ENCODE results near the gene SNED1. TPM values are rescaled to one million over a fixed set of nuclear protein-coding genes. Genes with fewer than 3 reads are reported as not detected.
A peak's percentile ranks its signal among the peaks of the same experiment; 100 is the strongest.
"Not testable (repeated sequence)": the region's sequence is repeated elsewhere in the genome, so short reads cannot be mapped to it uniquely, and the experiment has no call there.

Gene SNED1
- total and polyA plus RNA-seq, 5 experiments from 2014 or later, result 0.60 to 99.9 (median 3.0) TPM

DNA sequence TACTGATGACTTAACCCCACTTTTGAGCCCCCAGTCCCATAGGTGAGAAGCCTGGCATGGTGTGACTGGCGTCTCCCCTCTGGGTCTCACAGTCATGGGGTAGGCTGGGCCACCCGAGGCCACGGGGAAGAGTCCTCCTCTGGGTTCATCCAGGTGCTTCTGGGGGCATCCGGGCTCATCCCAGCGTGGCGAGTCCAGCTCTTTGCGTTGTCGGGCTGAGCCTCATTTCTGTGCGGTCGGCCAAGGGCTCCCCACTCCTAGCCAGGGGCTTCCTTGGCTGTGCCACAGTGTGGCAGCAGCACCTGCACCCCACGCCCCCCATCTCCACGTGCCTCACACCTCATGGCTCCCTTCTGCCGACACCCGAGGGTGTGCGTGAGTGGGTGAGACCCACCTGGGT, 27.6 kb upstream of the SNED1 start:
- Mint-ChIP-seq H3K4me3 (no peak overlapping the region), H3K27me3 (peaks cover 4 to 18% (median 14%) of the 10 kb centered on the region in 5 donors), H3K4me1 (peaks cover 5 to 10% (median 8%) of the 10 kb centered on the region in 4 donors), H3K9me3 (peaks cover 0 to 3% (median 0%) of the 10 kb centered on the region in 9 donors), H3K27ac (peak overlapping the region in 2 of 10 donors; percentile 33 to 85), H3K36me3 (peaks cover 0 to 7% (median 2%) of the 10 kb centered on the region in 3 donors)
- DNase-seq (no peak), ATAC-seq (no peak)
- POLR2A ChIA-PET, result no interaction called here

DNA sequence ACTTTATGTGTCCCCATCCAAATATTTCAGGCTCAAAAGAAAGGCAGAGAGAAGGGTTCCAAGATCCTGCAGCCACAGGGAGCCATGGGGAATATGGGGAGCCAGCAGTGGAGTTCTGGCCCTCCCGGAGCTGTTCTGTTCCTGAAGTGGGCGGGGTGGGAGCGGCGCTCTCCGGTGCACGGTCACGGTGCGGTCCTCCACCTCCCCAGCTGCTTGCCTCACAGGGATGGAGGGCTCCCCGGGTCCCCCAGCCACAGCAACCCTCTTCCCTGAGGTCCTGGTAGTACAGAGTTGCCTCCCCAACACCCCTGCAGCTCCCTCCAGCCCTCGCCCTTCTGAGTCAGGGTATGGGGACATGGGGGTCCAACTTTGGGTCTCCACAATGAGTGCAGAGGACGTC, 26.2 kb upstream of the SNED1 start:
- ATAC-seq, result no peak
- Mint-ChIP-seq H3K36me3 (peaks cover 0 to 7% (median 2%) of the 10 kb centered on the region in 3 donors), H3K27ac (no peak overlapping the region), H3K9me3 (peaks cover 0 to 3% (median 0%) of the 10 kb centered on the region in 9 donors), H3K4me1 (peaks cover 5 to 10% (median 8%) of the 10 kb centered on the region in 4 donors), H3K27me3 (peaks cover 4 to 18% (median 14%) of the 10 kb centered on the region in 5 donors), H3K4me3 (no peak overlapping the region)
- DNase-seq, result no peak
- POLR2A ChIA-PET, result interaction anchor here (0.6 to 2.0 kb wide), 3 partner anchors 10 to 46 kb away, joined by 4 to 6 read pairs (median 4); no protein-coding TSS in a partner anchor

DNA sequence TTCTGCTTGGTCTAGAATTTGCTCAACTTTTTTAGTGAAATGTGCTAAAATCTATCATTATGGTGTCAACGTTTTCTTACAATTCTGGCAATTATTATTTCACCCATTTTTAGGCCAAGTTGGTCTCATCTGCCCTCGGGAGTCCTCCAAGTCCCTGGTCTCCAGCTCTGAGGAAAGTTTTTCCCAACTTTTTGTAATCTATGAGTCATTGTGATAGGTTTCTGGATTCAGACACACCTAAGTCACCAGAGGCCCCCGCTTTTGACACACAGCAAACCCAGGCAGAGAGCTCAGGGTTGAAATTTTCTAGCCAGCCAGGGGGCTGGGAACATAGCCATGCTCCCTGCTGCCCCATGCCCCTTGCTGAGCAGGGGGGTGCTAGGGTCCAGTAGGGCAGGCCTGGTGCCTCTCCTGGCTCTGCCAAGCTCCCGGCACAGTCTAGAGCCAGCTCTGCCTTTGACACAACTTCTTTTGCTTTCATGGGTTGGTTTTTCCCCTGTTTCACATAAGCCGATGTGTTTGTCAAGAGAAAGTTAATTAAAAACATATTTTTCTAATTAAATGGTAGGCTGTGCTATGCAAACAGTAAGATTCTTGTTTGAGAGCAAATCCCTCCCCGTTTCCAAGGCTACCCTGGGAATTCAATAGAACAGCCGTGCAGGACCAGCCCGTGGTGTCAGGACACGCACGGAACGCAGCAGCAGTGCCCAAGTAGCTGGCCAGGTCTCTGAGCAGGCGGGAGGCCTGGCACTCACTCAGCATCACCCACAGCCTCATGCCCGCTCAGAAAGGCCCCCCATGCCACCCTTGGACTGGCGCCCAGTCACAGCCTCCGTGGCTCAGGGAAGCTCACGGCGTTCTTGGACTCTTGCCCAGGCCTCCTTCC, 25.5 kb upstream of the SNED1 start:
- no peak overlapping the region for H3K4me3 Mint-ChIP-seq
- peaks cover 4 to 18% (median 14%) of the 10 kb centered on the region in 5 donors for H3K27me3 Mint-ChIP-seq
- POLR2A ChIA-PET, result interaction anchor here (0.6 to 2.0 kb wide), 4 partner anchors 9 to 45 kb away, joined by 4 to 6 read pairs (median 4); no protein-coding TSS in a partner anchor
- ATAC-seq (no peak), DNase-seq (no peak)
- H3K4me1 Mint-ChIP-seq, result peaks cover 5 to 10% (median 8%) of the 10 kb centered on the region in 4 donors
- peak overlapping the region in 2 of 10 donors; percentile 20 to 89 for H3K27ac Mint-ChIP-seq
- peaks cover 0 to 7% (median 2%) of the 10 kb centered on the region in 3 donors for H3K36me3 Mint-ChIP-seq
- H3K9me3 Mint-ChIP-seq, result peaks cover 0 to 3% (median 0%) of the 10 kb centered on the region in 9 donors

- DNase-seq (peak in 5 of 10 donors; percentile 29 to 63 (median 35)), ATAC-seq (peak; percentile 53 to 71)
- peak overlapping the region in 6 of 10 donors; percentile 16 to 54 (median 40) for H3K4me3 Mint-ChIP-seq
- POLR2A ChIA-PET, result interaction anchor here (0.5 to 0.7 kb wide), 2 partner anchors 114 to 120 kb away, joined by 4 to 5 read pairs; no protein-coding TSS in a partner anchor
- H3K27ac Mint-ChIP-seq, result peak overlapping the region in 8 of 10 donors; percentile 15 to 95 (median 70)
- H3K36me3 Mint-ChIP-seq, result peaks cover 0 to 7% (median 2%) of the 10 kb centered on the region in 3 donors
- H3K4me1 Mint-ChIP-seq, result peaks cover 5 to 10% (median 8%) of the 10 kb centered on the region in 4 donors
- peaks cover 0 to 3% (median 0%) of the 10 kb centered on the region in 9 donors for H3K9me3 Mint-ChIP-seq
- H3K27me3 Mint-ChIP-seq, result peaks cover 4 to 18% (median 14%) of the 10 kb centered on the region in 5 donors
These were observed 23.4 kb upstream of the SNED1 start for GRCh38 chr2:240974771-240975572.

GRCh38 chr2:240975903-240976302, 22.5 kb upstream of the SNED1 start:
- H3K4me3 Mint-ChIP-seq, H3K36me3 Mint-ChIP-seq, ATAC-seq, DNase-seq, H3K9me3 Mint-ChIP-seq, H3K27ac Mint-ChIP-seq, POLR2A ChIA-PET, H3K4me1 Mint-ChIP-seq: not testable (repeated sequence)
- H3K27me3 Mint-ChIP-seq, result peaks cover 4 to 18% (median 14%) of the 10 kb centered on the region in 5 donors

DNA sequence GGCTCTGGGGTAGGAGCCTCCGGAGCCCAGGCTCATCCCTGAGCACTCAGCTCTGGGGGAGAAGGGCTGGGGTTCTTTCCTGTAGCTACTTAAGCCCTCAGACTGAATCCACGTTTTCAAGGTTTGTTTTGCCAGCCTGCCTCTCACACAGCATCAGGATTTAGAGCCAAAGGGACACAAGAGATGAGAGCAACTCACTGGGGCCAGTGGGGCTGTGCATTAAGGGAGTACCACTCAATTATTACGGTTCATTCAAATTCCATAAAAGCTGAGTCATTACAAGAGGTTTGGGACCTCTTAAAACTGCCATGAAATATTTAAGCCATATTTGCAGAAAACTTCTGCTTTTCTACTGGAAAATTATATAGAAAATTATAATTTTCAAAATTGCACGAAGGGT, 17.1 kb upstream of the SNED1 start:
- no peak for DNase-seq
- Mint-ChIP-seq H3K27me3 (peaks cover 0 to 2% (median 0%) of the 10 kb centered on the region in 5 donors), H3K4me3 (no peak overlapping the region), H3K4me1 (peaks cover 0 to 6% (median 4%) of the 10 kb centered on the region in 4 donors), H3K36me3 (no peaks in the 10 kb centered on the region), H3K9me3 (no peaks in the 10 kb centered on the region), H3K27ac (peak overlapping the region in 3 of 10 donors; percentile 11 to 46 (median 40))
- no peak for ATAC-seq
- POLR2A ChIA-PET, result interaction anchor here (0.6 to 1.4 kb wide), 2 partner anchors 9 to 122 kb away, joined by 3 to 4 read pairs; no protein-coding TSS in a partner anchor

DNA sequence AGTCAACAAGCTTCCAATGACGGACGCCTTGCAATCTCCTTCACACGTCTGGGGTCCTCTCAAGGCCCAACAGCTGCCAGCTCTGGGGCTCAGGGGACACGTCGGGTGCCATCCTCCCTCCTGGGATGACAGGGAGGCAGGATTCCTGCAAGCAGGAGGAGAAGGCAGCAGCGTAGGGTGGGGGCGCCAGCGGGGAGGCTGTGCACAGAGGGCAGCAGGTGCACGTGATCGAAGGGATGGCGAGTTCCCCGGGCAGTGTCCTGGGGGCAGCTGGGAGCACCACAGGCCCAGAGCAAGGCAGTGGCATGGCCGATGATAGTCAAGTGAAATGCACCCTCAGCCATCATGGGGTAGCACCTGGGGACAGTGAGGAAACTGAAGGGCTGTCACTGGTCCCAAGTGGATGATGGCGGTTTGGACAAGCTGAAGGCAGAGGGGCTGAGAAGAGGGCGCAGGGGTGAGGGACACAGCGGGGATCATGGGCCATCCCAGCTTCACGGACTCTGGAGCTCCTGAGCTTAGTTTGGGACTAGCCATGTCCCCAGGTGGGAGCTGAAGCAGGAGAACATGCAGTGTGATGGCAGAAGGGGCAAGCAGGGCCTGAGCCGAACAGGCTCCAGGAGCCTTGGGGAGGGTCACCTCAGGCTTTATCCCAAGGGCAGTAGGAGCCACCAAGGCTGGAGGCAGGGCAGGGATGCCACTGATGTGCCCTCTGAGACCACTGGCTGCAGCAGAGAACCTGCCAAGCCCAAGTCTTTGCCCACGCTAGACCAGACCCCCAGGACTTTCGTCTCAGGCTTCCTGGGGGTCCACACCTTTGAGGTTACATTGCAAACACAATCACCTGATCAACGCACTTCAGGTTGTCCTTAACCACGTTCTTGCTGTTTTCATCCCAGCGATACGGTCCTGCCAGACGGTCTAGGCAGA, 16.3 kb upstream of the SNED1 start:
- H3K27me3 Mint-ChIP-seq, result peaks cover 0 to 2% (median 0%) of the 10 kb centered on the region in 5 donors
- DNase-seq (peak in 1 of 10 donors; percentile 58), ATAC-seq (no peak)
- H3K36me3 Mint-ChIP-seq, result no peaks in the 10 kb centered on the region
- no peak overlapping the region for H3K4me3 Mint-ChIP-seq
- POLR2A ChIA-PET, result interaction anchor here (1.4 kb wide), 2 partner anchors 9 to 169 kb away, joined by 4 read pairs; no protein-coding TSS in a partner anchor
- no peak overlapping the region for H3K27ac Mint-ChIP-seq
- H3K9me3 Mint-ChIP-seq, result no peaks in the 10 kb centered on the region
- H3K4me1 Mint-ChIP-seq, result peaks cover 0 to 6% (median 4%) of the 10 kb centered on the region in 4 donors

DNA sequence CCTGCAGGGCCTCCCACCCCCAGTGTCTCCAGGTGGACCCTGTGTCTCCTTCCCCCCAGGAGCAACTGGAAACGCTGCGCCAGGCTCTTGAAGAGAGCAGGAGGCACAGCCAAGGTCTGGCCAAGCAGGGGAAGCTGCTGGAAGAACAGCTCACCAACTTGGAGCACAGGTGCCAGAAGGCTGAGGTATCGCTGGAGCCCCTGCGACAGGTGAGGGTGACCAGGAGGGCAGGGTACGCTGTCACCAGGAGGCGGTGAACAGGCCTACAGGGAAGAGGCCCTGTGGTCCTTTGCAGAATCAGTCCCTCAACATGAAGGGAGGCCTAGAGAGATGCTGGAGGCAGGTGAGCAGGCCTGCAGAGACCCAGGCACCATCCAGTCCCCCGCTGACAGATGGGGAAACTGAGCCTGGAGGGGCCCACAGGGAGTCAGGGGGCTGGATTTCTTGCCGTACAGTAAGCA, 15.6 kb upstream of the SNED1 start:
- ATAC-seq, result no peak
- POLR2A ChIA-PET, result interaction anchor here (0.9 to 2.0 kb wide), 15 partner anchors 10 to 168 kb away, joined by 3 to 11 read pairs (median 4); partner anchors contain the start of genes MTERF4 and PASK
- H3K27ac Mint-ChIP-seq, result peak overlapping the region in 3 of 10 donors; percentile 8 to 39 (median 21)

DNA sequence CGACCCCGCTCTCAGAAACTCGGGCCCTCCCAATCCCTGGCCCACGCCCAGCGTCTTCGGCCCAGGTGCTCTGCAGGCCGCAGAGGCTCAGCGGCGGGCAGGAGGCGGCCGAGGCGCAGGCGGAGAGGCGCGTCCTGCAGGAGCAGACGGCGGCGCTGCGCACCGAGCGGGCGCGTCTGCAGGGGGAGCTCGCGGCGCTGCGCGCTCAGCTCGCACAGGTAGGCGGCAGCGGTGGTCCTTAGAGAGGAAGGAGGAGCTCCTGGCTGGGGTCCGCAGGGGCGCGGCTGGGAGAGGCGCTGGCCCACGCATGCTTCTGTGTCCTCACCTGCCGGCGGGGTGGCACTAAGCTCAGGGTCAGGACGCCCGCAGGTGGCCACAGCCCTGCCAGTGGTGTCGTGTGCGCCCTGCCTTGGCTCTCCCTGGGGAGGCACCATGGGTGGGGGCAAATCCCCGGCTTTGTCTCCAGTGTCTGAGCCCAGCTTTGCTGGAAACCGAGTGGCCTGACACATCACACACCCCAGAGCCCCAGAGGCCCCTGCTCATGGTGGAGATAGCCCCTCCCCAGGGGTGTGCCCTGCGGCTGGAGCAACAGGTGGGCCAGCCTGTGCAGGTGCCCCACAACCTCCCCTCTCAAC, 14.9 kb upstream of the SNED1 start:
- Mint-ChIP-seq H3K36me3 (no peaks in the 10 kb centered on the region), H3K27ac (peak overlapping the region in 2 of 10 donors; percentile 22 to 24), H3K4me3 (peak overlapping the region in 2 of 10 donors; percentile 18 to 26), H3K4me1 (peaks cover 0 to 6% (median 4%) of the 10 kb centered on the region in 4 donors), H3K9me3 (no peaks in the 10 kb centered on the region), H3K27me3 (peaks cover 0 to 2% (median 0%) of the 10 kb centered on the region in 5 donors)
- DNase-seq, result peak; percentile 31 to 80 (median 62)
- ATAC-seq, result peak; percentile 99
- POLR2A ChIA-PET, result interaction anchor here (0.6 to 2.0 kb wide), 19 partner anchors 10 to 167 kb away, joined by 3 to 11 read pairs (median 4); partner anchors contain the start of genes MTERF4, PASK and SNED1

More for the DNA sequence above, 15.6 kb upstream of the SNED1 start:
- peak in 1 of 10 donors; percentile 30 for DNase-seq
- peaks cover 0 to 6% (median 4%) of the 10 kb centered on the region in 4 donors for H3K4me1 Mint-ChIP-seq
- H3K27me3 Mint-ChIP-seq, result peaks cover 0 to 2% (median 0%) of the 10 kb centered on the region in 5 donors
- no peaks in the 10 kb centered on the region for H3K36me3 Mint-ChIP-seq
- H3K4me3 Mint-ChIP-seq, result peak overlapping the region in 3 of 10 donors; percentile 4 to 63 (median 18)
- H3K9me3 Mint-ChIP-seq, result no peaks in the 10 kb centered on the region

- POLR2A ChIA-PET, result interaction anchor here (0.6 to 2.0 kb wide), 20 partner anchors 9 to 167 kb away, joined by 3 to 11 read pairs (median 4); partner anchors contain the start of genes MTERF4, PASK and SNED1
- H3K27ac Mint-ChIP-seq, result peak overlapping the region in 2 of 10 donors; percentile 24 to 43
- H3K27me3 Mint-ChIP-seq, result peaks cover 0 to 2% (median 0%) of the 10 kb centered on the region in 5 donors
- peak in 2 of 10 donors; percentile 0 to 53 for DNase-seq
- H3K36me3 Mint-ChIP-seq, result no peaks in the 10 kb centered on the region
- H3K4me1 Mint-ChIP-seq, result peaks cover 0 to 6% (median 4%) of the 10 kb centered on the region in 4 donors
- peak overlapping the region in 1 of 10 donors; percentile 3 for H3K4me3 Mint-ChIP-seq
- no peak for ATAC-seq
- H3K9me3 Mint-ChIP-seq, result no peaks in the 10 kb centered on the region
These were observed 14.4 kb upstream of the SNED1 start for GRCh38 chr2:240983996-240984498.
